ENCODE results near the gene RBM34. TPM values are rescaled to one million over a fixed set of nuclear protein-coding genes. Genes with fewer than 3 reads are reported as not detected.
"Not testable (repeated sequence)": the region's sequence is repeated elsewhere in the genome, so short reads cannot be mapped to it uniquely, and the experiment has no call there.

The RBM34 gene
- total RNA-seq, 1 donor from 2014 or later, result 52.2 TPM

DNA sequence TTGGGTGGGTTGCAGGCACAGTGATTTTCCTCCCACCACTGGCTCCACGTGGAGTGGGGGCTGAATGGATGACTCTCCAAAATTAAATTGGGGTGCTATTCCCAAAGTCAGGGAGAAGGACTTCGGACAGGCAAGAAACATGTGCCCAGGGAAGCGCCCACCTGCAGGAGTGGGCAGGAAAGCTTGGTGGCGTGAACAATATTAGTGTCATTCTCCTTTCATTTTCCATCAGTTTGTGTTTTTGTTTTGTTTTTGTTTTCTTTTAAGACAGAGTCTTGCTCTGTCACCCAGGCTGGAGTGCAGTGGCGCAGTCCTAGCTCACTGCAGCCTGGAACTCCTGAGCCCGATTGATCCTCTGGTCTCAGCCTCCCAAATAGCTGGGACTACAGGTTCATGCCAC lies 62.5 kb downstream of the RBM34 start:
- H3K4me1 Mint-ChIP-seq (ENCODE audit: unreplicated experiment), result peaks cover 12% of the 10 kb centered on the region
- H3K36me3 Mint-ChIP-seq (ENCODE audit: low read depth, unreplicated experiment), result peaks cover 4% of the 10 kb centered on the region
- no peak for DNase-seq (ENCODE audit: low spot score)
- H3K4me3 Mint-ChIP-seq (ENCODE audit: unreplicated experiment), result no peak overlapping the region
- TF ChIP-seq, protein P1, sequence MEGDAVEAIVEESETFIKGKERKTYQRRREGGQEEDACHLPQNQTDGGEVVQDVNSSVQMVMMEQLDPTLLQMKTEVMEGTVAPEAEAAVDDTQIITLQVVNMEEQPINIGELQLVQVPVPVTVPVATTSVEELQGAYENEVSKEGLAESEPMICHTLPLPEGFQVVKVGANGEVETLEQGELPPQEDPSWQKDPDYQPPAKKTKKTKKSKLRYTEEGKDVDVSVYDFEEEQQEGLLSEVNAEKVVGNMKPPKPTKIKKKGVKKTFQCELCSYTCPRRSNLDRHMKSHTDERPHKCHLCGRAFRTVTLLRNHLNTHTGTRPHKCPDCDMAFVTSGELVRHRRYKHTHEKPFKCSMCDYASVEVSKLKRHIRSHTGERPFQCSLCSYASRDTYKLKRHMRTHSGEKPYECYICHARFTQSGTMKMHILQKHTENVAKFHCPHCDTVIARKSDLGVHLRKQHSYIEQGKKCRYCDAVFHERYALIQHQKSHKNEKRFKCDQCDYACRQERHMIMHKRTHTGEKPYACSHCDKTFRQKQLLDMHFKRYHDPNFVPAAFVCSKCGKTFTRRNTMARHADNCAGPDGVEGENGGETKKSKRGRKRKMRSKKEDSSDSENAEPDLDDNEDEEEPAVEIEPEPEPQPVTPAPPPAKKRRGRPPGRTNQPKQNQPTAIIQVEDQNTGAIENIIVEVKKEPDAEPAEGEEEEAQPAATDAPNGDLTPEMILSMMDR (IDR thresholded peaks at IDR 0.05; ENCODE audit: unreplicated experiment), result no peak
- no peak overlapping the region for H3K27ac Mint-ChIP-seq (ENCODE audit: unreplicated experiment)
- peaks cover 7% of the 10 kb centered on the region for H3K27me3 Mint-ChIP-seq (ENCODE audit: unreplicated experiment)
- H3K9me3 Mint-ChIP-seq (ENCODE audit: unreplicated experiment), result no peaks in the 10 kb centered on the region

- H3K9me3 Mint-ChIP-seq (ENCODE audit: unreplicated experiment); H3K36me3 Mint-ChIP-seq (ENCODE audit: low read depth, unreplicated experiment); H3K27ac Mint-ChIP-seq (ENCODE audit: unreplicated experiment); H3K4me3 Mint-ChIP-seq (ENCODE audit: unreplicated experiment); H3K27me3 Mint-ChIP-seq (ENCODE audit: unreplicated experiment); DNase-seq (ENCODE audit: low spot score): not testable (repeated sequence)
- peaks cover 18% of the 10 kb centered on the region for H3K4me1 Mint-ChIP-seq (ENCODE audit: unreplicated experiment)
Observed at GRCh38 chr1:235097501-235097900, 63.5 kb downstream of the RBM34 start.

- TF ChIP-seq, protein P1 (IDR thresholded peaks at IDR 0.05; ENCODE audit: unreplicated experiment), result no peak
- Mint-ChIP-seq H3K4me1 (ENCODE audit: unreplicated experiment) (peaks cover 18% of the 10 kb centered on the region), H3K27me3 (ENCODE audit: unreplicated experiment) (peaks cover 8% of the 10 kb centered on the region), H3K36me3 (ENCODE audit: low read depth, unreplicated experiment) (peaks cover 2% of the 10 kb centered on the region), H3K4me3 (ENCODE audit: unreplicated experiment) (no peak overlapping the region), H3K9me3 (ENCODE audit: unreplicated experiment) (no peaks in the 10 kb centered on the region), H3K27ac (ENCODE audit: unreplicated experiment) (no peak overlapping the region)
- no peak for DNase-seq (ENCODE audit: low spot score)
Observed at GRCh38 chr1:235095938-235096562, 65.0 kb downstream of the RBM34 start.

DNA sequence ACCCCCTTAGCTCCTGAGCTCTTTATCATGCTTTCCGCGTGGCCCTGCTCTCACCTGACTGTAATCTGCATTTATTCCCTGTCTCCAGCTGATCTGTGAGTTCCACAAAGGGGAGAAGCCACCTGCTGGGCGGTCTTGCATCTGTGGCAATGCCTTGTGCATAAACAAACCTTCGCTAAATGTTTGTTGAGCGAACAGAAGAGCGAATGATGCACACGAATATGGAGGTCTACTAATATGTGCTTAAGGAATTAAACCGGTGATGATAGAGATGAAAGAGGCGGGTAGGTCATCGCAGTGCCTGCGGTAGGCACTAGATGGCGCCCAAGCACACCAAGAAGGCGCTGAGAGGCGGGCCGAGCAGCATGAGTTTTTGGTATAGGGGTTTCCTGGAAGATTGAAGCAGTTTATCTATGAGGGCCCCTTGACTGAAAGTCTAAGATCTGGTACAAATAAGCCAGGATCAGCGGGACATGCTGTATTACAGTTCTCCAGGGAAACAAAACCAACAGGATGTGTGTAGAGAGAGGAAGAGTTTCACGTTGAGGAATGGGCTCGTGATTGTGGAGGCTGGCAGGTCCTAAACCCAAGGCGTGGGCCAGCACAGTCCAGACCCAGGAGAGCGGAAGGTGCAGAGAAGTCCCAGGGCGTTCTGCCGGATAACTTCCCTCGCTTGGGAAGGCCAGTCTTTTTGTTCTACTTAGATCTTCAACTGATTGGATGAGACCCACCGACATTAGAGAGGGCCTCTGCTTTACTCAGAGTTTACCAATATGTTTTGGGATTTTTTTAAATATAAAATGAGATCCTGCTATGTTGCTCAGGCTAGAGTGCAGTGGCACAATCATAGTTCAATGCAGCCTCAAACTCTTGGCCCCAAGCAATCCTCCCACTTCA lies 67.1 kb downstream of the RBM34 start:
- peaks cover 11% of the 10 kb centered on the region for H3K27me3 Mint-ChIP-seq (ENCODE audit: unreplicated experiment)
- no peaks in the 10 kb centered on the region for H3K36me3 Mint-ChIP-seq (ENCODE audit: low read depth, unreplicated experiment)
- no peak overlapping the region for H3K27ac Mint-ChIP-seq (ENCODE audit: unreplicated experiment)
- peak; percentile 84 for DNase-seq (ENCODE audit: low spot score)
- TF ChIP-seq, protein P1 (IDR thresholded peaks at IDR 0.05; ENCODE audit: unreplicated experiment), result peak; percentile 59
- H3K4me3 Mint-ChIP-seq (ENCODE audit: unreplicated experiment), result peak overlapping the region; percentile 22
- peaks cover 22% of the 10 kb centered on the region for H3K4me1 Mint-ChIP-seq (ENCODE audit: unreplicated experiment)
- H3K9me3 Mint-ChIP-seq (ENCODE audit: unreplicated experiment), result no peaks in the 10 kb centered on the region

GRCh38 chr1:235093013-235093695 lies 67.9 kb downstream of the RBM34 start:
- no peaks in the 10 kb centered on the region for H3K9me3 Mint-ChIP-seq (ENCODE audit: unreplicated experiment)
- no peaks in the 10 kb centered on the region for H3K36me3 Mint-ChIP-seq (ENCODE audit: low read depth, unreplicated experiment)
- peaks cover 11% of the 10 kb centered on the region for H3K27me3 Mint-ChIP-seq (ENCODE audit: unreplicated experiment)
- peak; percentile 47 for DNase-seq (ENCODE audit: low spot score)
- TF ChIP-seq, protein P1 (IDR thresholded peaks at IDR 0.05; ENCODE audit: unreplicated experiment), result no peak
- H3K4me1 Mint-ChIP-seq (ENCODE audit: unreplicated experiment), result peaks cover 21% of the 10 kb centered on the region
- H3K4me3 Mint-ChIP-seq (ENCODE audit: unreplicated experiment), result peak overlapping the region; percentile 22
- peak overlapping the region; percentile 18 for H3K27ac Mint-ChIP-seq (ENCODE audit: unreplicated experiment)

DNA sequence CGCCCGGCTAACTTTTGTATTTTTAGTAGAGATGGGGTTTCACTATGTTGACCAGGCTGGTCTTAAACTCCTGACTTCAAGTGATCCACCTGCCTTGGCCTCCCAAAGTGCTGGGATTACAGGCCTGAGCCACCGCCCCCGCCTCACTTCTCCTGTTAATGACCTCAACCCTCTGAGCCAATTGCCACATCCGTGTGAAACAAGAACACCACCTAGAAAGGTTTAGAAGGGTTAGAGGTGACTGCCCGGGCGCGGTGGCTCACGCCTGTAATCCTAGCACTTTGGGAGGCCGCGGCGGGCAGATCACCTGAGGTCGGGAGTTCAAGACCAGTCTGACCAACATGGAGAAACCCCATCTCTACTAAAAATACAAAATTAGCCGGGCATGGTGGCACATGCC lies 68.6 kb downstream of the RBM34 start:
- H3K4me3 Mint-ChIP-seq (ENCODE audit: unreplicated experiment); H3K9me3 Mint-ChIP-seq (ENCODE audit: unreplicated experiment); H3K27ac Mint-ChIP-seq (ENCODE audit: unreplicated experiment); DNase-seq (ENCODE audit: low spot score); H3K36me3 Mint-ChIP-seq (ENCODE audit: low read depth, unreplicated experiment): not testable (repeated sequence)
- Mint-ChIP-seq H3K27me3 (ENCODE audit: unreplicated experiment) (peaks cover 11% of the 10 kb centered on the region), H3K4me1 (ENCODE audit: unreplicated experiment) (peaks cover 20% of the 10 kb centered on the region)

GRCh38 chr1:235092045-235092406 lies 69.0 kb downstream of the RBM34 start:
- DNase-seq (ENCODE audit: low spot score); H3K4me3 Mint-ChIP-seq (ENCODE audit: unreplicated experiment); H3K36me3 Mint-ChIP-seq (ENCODE audit: low read depth, unreplicated experiment); H3K27ac Mint-ChIP-seq (ENCODE audit: unreplicated experiment); H3K9me3 Mint-ChIP-seq (ENCODE audit: unreplicated experiment): not testable (repeated sequence)
- peaks cover 11% of the 10 kb centered on the region for H3K27me3 Mint-ChIP-seq (ENCODE audit: unreplicated experiment)
- peaks cover 20% of the 10 kb centered on the region for H3K4me1 Mint-ChIP-seq (ENCODE audit: unreplicated experiment)
